ENCODE data around the gene ADAM12.

GRCh38 chr10:126373972-126374371 is 14.3 kb downstream of the ADAM12 start:
- TF ChIP-seq PPARA (CRISPR knock-in tag; IDR thresholded peaks at IDR 0.05; ENCODE audit: borderline replicate concordance) (no peak), GLIS3 (CRISPR knock-in tag; IDR thresholded peaks at IDR 0.05) (no peak), ZNF565 (CRISPR knock-in tag; conservative IDR thresholded peaks at IDR 0.05; ENCODE audit: low read depth) (no peak), ZNF8 (CRISPR knock-in tag; IDR thresholded peaks at IDR 0.05) (no peak), RARB (CRISPR knock-in tag; IDR thresholded peaks at IDR 0.05) (no peak), TCF4 (CRISPR knock-in tag; IDR thresholded peaks at IDR 0.05; ENCODE audit: borderline replicate concordance) (no peak)
- TF ChIP-seq, protein P1, sequence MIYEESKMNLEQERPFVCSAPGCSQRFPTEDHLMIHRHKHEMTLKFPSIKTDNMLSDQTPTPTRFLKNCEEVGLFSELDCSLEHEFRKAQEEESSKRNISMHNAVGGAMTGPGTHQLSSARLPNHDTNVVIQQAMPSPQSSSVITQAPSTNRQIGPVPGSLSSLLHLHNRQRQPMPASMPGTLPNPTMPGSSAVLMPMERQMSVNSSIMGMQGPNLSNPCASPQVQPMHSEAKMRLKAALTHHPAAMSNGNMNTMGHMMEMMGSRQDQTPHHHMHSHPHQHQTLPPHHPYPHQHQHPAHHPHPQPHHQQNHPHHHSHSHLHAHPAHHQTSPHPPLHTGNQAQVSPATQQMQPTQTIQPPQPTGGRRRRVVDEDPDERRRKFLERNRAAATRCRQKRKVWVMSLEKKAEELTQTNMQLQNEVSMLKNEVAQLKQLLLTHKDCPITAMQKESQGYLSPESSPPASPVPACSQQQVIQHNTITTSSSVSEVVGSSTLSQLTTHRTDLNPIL (CRISPR knock-in tag; IDR thresholded peaks at IDR 0.05; ENCODE audit: low read depth): no peak
